ENCODE results near the gene ACBD6.

Gene ACBD6

DNA sequence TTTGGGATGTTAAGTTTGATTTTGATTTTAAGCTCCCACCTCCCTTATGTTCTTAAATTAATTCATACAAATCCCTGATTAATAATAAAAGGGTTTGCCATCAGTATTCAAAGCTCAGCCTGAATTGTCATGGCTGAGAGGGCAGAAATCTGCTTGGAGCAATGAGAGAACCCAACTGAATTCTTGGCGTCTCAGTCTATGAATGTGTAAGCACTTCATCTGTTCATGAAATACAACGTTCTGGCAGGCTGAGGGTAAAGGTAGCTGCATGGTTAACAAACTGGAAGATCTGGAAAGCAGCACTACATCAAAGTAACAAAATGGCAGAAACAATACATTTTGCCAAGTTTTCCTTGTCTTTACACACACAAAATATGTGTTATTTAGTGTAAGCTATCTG is 95.3 kb downstream of the ACBD6 start:
- Histone ChIP-seq H3K27ac (ENCODE audit: low read depth, low read length, poor library complexity, severe bottlenecking) (no peak overlapping the region), H3K27me3 (ENCODE audit: insufficient read depth, low read length) (no peaks in the 10 kb centered on the region)

DNA sequence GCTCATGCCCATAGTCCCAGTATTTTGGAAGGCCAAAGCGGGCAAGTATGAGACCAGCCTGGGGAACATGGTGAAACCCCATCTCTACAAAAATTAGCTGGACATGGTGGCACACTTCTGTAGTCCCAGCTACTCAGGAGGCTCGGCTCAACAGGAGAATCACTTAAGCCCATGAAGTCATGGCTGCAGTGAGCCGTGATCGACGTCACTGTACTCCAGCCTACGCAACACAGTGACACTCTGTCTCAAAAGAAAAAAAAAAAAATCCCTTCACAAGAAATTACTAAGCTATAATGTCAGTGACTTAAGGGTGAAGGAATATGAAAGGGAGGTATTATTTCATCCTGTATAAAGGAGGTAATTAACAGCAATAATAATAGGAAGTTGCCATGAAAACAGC is 99.8 kb downstream of the ACBD6 start:
- Histone ChIP-seq H3K79me2 (ENCODE audit: insufficient read depth, low read length) (no peaks in the 10 kb centered on the region), H4K20me1 (ENCODE audit: insufficient read depth, low read length) (no peaks in the 10 kb centered on the region), H3K36me3 (ENCODE audit: insufficient read depth, low read length) (no peaks in the 10 kb centered on the region), H3K27me3 (ENCODE audit: insufficient read depth, low read length) (no peaks in the 10 kb centered on the region), H3K27ac (ENCODE audit: low read depth, low read length, poor library complexity, severe bottlenecking) (no peak overlapping the region), H3K4me2 (ENCODE audit: low read length) (no peak overlapping the region), H3K9ac (ENCODE audit: low read length) (no peak overlapping the region), H3K4me1 (ENCODE audit: insufficient read depth, low read length, severe bottlenecking) (no peaks in the 10 kb centered on the region), H3K4me3 (ENCODE audit: low read depth, low read length, poor library complexity, severe bottlenecking) (no peak overlapping the region), H3F3A (ENCODE audit: insufficient read depth, low read length) (no peaks in the 10 kb centered on the region), H3K9me2 (ENCODE audit: low read depth, low read length) (no peaks in the 10 kb centered on the region), H2AFZ (ENCODE audit: low read length) (no peak overlapping the region), H3K9me3 (ENCODE audit: low read length) (no peaks in the 10 kb centered on the region)
- TF ChIP-seq, protein P1, sequence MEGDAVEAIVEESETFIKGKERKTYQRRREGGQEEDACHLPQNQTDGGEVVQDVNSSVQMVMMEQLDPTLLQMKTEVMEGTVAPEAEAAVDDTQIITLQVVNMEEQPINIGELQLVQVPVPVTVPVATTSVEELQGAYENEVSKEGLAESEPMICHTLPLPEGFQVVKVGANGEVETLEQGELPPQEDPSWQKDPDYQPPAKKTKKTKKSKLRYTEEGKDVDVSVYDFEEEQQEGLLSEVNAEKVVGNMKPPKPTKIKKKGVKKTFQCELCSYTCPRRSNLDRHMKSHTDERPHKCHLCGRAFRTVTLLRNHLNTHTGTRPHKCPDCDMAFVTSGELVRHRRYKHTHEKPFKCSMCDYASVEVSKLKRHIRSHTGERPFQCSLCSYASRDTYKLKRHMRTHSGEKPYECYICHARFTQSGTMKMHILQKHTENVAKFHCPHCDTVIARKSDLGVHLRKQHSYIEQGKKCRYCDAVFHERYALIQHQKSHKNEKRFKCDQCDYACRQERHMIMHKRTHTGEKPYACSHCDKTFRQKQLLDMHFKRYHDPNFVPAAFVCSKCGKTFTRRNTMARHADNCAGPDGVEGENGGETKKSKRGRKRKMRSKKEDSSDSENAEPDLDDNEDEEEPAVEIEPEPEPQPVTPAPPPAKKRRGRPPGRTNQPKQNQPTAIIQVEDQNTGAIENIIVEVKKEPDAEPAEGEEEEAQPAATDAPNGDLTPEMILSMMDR (IDR thresholded peaks at IDR 0.05; ENCODE audit: low read length) = no peak
- no peak for TF ChIP-seq EZH2 (IDR thresholded peaks at IDR 0.05; ENCODE audit: borderline replicate concordance, low read length)

More for the DNA sequence above, 95.3 kb downstream of the ACBD6 start:
- Histone ChIP-seq H3K4me3 (ENCODE audit: low read depth, low read length, poor library complexity, severe bottlenecking) (no peak overlapping the region), H3K9me3 (ENCODE audit: low read length) (no peaks in the 10 kb centered on the region), H3K9ac (ENCODE audit: low read length) (no peak overlapping the region), H2AFZ (ENCODE audit: low read length) (no peak overlapping the region), H3K36me3 (ENCODE audit: insufficient read depth, low read length) (peaks cover 16% of the 10 kb centered on the region), H3K4me2 (ENCODE audit: low read length) (no peak overlapping the region), H4K20me1 (ENCODE audit: insufficient read depth, low read length) (no peaks in the 10 kb centered on the region), H3K9me2 (ENCODE audit: low read depth, low read length) (no peaks in the 10 kb centered on the region), H3K79me2 (ENCODE audit: insufficient read depth, low read length) (no peaks in the 10 kb centered on the region), H3K4me1 (ENCODE audit: insufficient read depth, low read length, severe bottlenecking) (no peaks in the 10 kb centered on the region), H3F3A (ENCODE audit: insufficient read depth, low read length) (no peaks in the 10 kb centered on the region)
- TF ChIP-seq EZH2 (IDR thresholded peaks at IDR 0.05; ENCODE audit: borderline replicate concordance, low read length) = no peak
- TF ChIP-seq, protein P1 (IDR thresholded peaks at IDR 0.05; ENCODE audit: low read length) = no peak

DNA sequence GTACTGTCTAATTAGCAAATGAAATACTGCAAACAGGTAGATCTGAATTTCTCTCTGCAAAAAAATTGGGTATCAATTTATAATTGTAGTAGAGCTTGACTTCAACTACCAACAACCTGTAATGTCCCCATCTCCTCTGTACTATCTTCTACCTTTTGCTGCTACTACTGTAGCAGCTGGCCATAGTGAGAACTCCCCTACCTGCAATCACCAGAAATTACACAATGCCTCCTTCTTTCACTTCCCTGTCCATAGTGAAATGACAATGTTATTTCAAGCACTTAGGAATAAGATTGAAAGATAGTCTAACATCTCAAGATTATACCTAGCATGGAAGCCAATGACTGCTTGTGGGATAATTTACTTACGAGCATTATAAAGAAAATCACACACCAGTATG is 100.4 kb downstream of the ACBD6 start:
- no peaks in the 10 kb centered on the region for H3K9me3 ChIP-seq (ENCODE audit: low read length)
- H3K79me2 ChIP-seq (ENCODE audit: insufficient read depth, low read length) = no peaks in the 10 kb centered on the region
- H3K4me3 ChIP-seq (ENCODE audit: low read depth, low read length, poor library complexity, severe bottlenecking) = no peak overlapping the region
- H3K27me3 ChIP-seq (ENCODE audit: insufficient read depth, low read length) = no peaks in the 10 kb centered on the region
- no peak overlapping the region for H3K9ac ChIP-seq (ENCODE audit: low read length)
- H3K36me3 ChIP-seq (ENCODE audit: insufficient read depth, low read length) = peaks cover 5% of the 10 kb centered on the region
- H2AFZ ChIP-seq (ENCODE audit: low read length) = no peak overlapping the region
- H3K4me1 ChIP-seq (ENCODE audit: insufficient read depth, low read length, severe bottlenecking) = no peaks in the 10 kb centered on the region
- no peaks in the 10 kb centered on the region for H4K20me1 ChIP-seq (ENCODE audit: insufficient read depth, low read length)
- no peaks in the 10 kb centered on the region for H3F3A ChIP-seq (ENCODE audit: insufficient read depth, low read length)
- H3K4me2 ChIP-seq (ENCODE audit: low read length) = no peak overlapping the region
- no peak overlapping the region for H3K27ac ChIP-seq (ENCODE audit: low read depth, low read length, poor library complexity, severe bottlenecking)
- no peaks in the 10 kb centered on the region for H3K9me2 ChIP-seq (ENCODE audit: low read depth, low read length)
- TF ChIP-seq, protein P1 (IDR thresholded peaks at IDR 0.05; ENCODE audit: low read length) = no peak
